ENCODE results near the gene ZNF22.

DNA sequence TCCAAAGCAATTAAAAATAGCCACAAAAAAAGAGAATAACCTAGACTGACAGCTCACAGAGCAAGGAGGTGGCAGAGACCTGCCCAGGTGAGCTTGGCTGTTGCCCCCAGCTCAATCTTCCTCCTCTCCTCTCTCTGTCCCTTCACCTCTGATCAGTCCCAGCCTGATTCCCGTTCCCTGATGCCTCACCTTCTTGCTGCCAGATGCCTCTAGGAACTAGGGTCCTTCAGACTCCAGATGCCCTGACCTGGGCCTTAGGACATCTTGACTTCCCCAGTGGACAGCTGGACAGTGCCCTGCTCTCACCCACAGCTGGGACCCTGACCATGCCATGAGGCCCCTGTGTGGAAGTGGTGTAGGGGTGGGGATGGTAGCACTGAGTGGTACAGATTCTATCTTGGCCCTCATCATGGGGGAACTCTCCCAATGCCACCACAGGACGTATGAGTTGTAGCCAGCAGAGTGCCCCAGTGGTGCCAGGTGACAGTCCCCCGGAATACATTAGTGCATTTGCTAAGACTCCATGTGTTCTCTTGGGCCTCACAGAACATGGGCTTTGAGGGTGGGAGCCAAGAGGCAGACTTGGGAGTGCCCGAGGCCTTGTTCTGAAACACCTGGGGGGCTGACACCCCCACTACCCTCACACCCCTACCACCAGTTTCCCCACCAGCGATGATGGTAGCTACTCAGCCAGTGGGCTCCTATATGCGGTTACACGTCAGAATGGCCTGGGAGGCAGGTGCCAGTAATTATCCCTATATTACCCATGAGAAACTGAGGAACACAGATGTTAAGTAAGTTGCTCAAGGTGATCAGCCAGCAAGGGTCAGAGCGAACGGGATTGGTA, 24.1 kb upstream of the ZNF22 start:
- TF ChIP-seq, protein P1, sequence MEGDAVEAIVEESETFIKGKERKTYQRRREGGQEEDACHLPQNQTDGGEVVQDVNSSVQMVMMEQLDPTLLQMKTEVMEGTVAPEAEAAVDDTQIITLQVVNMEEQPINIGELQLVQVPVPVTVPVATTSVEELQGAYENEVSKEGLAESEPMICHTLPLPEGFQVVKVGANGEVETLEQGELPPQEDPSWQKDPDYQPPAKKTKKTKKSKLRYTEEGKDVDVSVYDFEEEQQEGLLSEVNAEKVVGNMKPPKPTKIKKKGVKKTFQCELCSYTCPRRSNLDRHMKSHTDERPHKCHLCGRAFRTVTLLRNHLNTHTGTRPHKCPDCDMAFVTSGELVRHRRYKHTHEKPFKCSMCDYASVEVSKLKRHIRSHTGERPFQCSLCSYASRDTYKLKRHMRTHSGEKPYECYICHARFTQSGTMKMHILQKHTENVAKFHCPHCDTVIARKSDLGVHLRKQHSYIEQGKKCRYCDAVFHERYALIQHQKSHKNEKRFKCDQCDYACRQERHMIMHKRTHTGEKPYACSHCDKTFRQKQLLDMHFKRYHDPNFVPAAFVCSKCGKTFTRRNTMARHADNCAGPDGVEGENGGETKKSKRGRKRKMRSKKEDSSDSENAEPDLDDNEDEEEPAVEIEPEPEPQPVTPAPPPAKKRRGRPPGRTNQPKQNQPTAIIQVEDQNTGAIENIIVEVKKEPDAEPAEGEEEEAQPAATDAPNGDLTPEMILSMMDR (IDR thresholded peaks at IDR 0.05): no peak
- TF ChIP-seq POLR2A (IDR thresholded peaks at IDR 0.05): no peak

Data from adrenal gland (tissue), 5 donors.